ENCODE results near the gene NPAS2. TPM values are rescaled to one million over a fixed set of nuclear protein-coding genes. Genes with fewer than 3 reads are reported as not detected.

The NPAS2 gene
- total RNA-seq, 1 donor from 2014 or later: 14.6 TPM

Other genes with a start within 250 kb of the NPAS2 start
- 1,430 TPM for gene RPL31, start 182.2 kb downstream of the NPAS2 start, total RNA-seq